Activated CD8-positive, alpha-beta T cell treated with anti-CD3 and anti-CD28 coated beads, Interleukin-2, amount 10 ng/mL, durations not matched to agents 7 days and 5 days (primary cell): Measurements from ENCODE around the gene HECTD1. TPM values are rescaled to one million over a fixed set of nuclear protein-coding genes. Genes with fewer than 3 reads are reported as not detected.
"Not testable (repeated sequence)": the region's sequence is repeated elsewhere in the genome, so short reads cannot be mapped to it uniquely, and the experiment has no call there.

Experiments
- ATAC-seq: fragments of 150-1000 bp; cut with Tn5 transposase; one replicate; pipeline ENCODE4 v1.10.0; 2021; ENCODE audit warnings: moderate library complexity
- CTCF ChIA-PET: fragments of 350-600 bp; sonication (Branson Sonifier 250); formaldehyde crosslinking; loops from one replicate; lab custom pipeline; 2021; ENCODE audit warnings: antibody characterized with exemption; lab: Charles Lee
- POLR2A ChIA-PET: fragments of 350-600 bp; sonication (Branson Sonifier 250); formaldehyde crosslinking; loops from one replicate; lab custom pipeline; 2021; ENCODE audit warnings: antibody characterized with exemption; lab: Charles Lee
- DNase-seq: peaks from one replicate; pipeline ENCODE4 v3.0.0-alpha.2; 2020
- H3K27ac Mint-ChIP-seq: one replicate; pipeline ENCODE4 v1.8.0; 2021; ENCODE audit warnings: mild to moderate bottlenecking, mixed read lengths
- H3K27me3 Mint-ChIP-seq: one replicate; pipeline ENCODE4 v1.8.0; 2021; ENCODE audit warnings: low read depth, mixed read lengths
- H3K36me3 Mint-ChIP-seq: one replicate; pipeline ENCODE4 v1.8.0; 2021; ENCODE audit warnings: low read depth, mixed read lengths
- H3K4me1 Mint-ChIP-seq: one replicate; pipeline ENCODE4 v1.8.0; 2021; ENCODE audit warnings: low read depth, mixed read lengths
- H3K4me3 Mint-ChIP-seq: one replicate; pipeline ENCODE4 v1.8.0; 2021; ENCODE audit warnings: mild to moderate bottlenecking, mixed read lengths
- H3K9me3 Mint-ChIP-seq: one replicate; pipeline ENCODE4 v1.8.0; 2022; ENCODE audit warnings: mixed read lengths; ENCODE audit not compliant: insufficient read depth
- total RNA-seq, 2 experiments: library from RNA; stranded (reverse); gene quantifications; one replicate each; pipeline ENCODE4 v1.2.3, GENCODE V29; 2021

HECTD1 gene
- total RNA-seq, 2 experiments from 2014 or later: 90.6 to 105 TPM

- H3K27ac Mint-ChIP-seq: peak overlapping the region; percentile 74
- H3K4me3 Mint-ChIP-seq: peak overlapping the region; percentile 82
- DNase-seq (no peak), ATAC-seq (no peak)
- no peaks in the 10 kb centered on the region for H3K9me3 Mint-ChIP-seq
- peaks cover 49% of the 10 kb centered on the region for H3K4me1 Mint-ChIP-seq
- H3K36me3 Mint-ChIP-seq: peaks cover 41% of the 10 kb centered on the region
- H3K27me3 Mint-ChIP-seq: no peaks in the 10 kb centered on the region
- CTCF ChIA-PET: interaction anchor here (0.6 to 1.5 kb wide), 3 partner anchors 16 to 215 kb away, joined by 3 read pairs; partner anchors contain the start of gene HEATR5A
- POLR2A ChIA-PET: interaction anchor here (0.6 to 3.3 kb wide), 7 partner anchors 31 to 215 kb away, joined by 3 to 20 read pairs (median 3); partner anchors contain the start of genes AP4S1, HEATR5A and STRN3
These were observed 1.7 kb downstream of the HECTD1 start for GRCh38 chr14:31205681-31206535.

- DNase-seq (no peak), ATAC-seq (no peak)
- CTCF ChIA-PET: interaction anchor here (0.8 to 1.5 kb wide), 2 partner anchors 15 to 216 kb away, joined by 3 read pairs; partner anchors contain the start of gene HEATR5A
- H3K27ac Mint-ChIP-seq: peak overlapping the region; percentile 28
- peak overlapping the region; percentile 82 for H3K4me3 Mint-ChIP-seq
- H3K4me1 Mint-ChIP-seq: peaks cover 49% of the 10 kb centered on the region
- POLR2A ChIA-PET: interaction anchor here (2.1 kb wide), 1 partner anchor 179 kb away, joined by 11 read pairs; the partner anchor contains the start of genes AP4S1 and STRN3
- no peaks in the 10 kb centered on the region for H3K9me3 Mint-ChIP-seq
- H3K27me3 Mint-ChIP-seq: no peaks in the 10 kb centered on the region
- H3K36me3 Mint-ChIP-seq: peaks cover 50% of the 10 kb centered on the region
These were observed 2.7 kb downstream of the HECTD1 start for GRCh38 chr14:31204593-31205534.

- POLR2A ChIA-PET, H3K4me3 Mint-ChIP-seq, H3K27me3 Mint-ChIP-seq, CTCF ChIA-PET, ATAC-seq, H3K9me3 Mint-ChIP-seq, H3K27ac Mint-ChIP-seq, DNase-seq: not testable (repeated sequence)
- H3K36me3 Mint-ChIP-seq: peaks cover 53% of the 10 kb centered on the region
- H3K4me1 Mint-ChIP-seq: peaks cover 46% of the 10 kb centered on the region
These were observed 3.5 kb downstream of the HECTD1 start for GRCh38 chr14:31203899-31204592.

GRCh38 chr14:31203414-31203742 is 4.2 kb downstream of the HECTD1 start:
- ATAC-seq: no peak
- H3K27ac Mint-ChIP-seq: no peak overlapping the region
- CTCF ChIA-PET: no interaction called here

GRCh38 chr14:31201111-31201510 is 6.5 kb downstream of the HECTD1 start:
- DNase-seq (no peak), ATAC-seq (no peak)
- H3K9me3 Mint-ChIP-seq: no peaks in the 10 kb centered on the region
- H3K36me3 Mint-ChIP-seq: peaks cover 60% of the 10 kb centered on the region
- H3K4me1 Mint-ChIP-seq: peaks cover 49% of the 10 kb centered on the region
- CTCF ChIA-PET: no interaction called here
- H3K27me3 Mint-ChIP-seq: no peaks in the 10 kb centered on the region
- H3K4me3 Mint-ChIP-seq: no peak overlapping the region
- no peak overlapping the region for H3K27ac Mint-ChIP-seq
- POLR2A ChIA-PET: no interaction called here

More at GRCh38 chr14:31203414-31203742, 4.2 kb downstream of the HECTD1 start:
- H3K4me3 Mint-ChIP-seq: no peak overlapping the region
- no peaks in the 10 kb centered on the region for H3K9me3 Mint-ChIP-seq
- peaks cover 42% of the 10 kb centered on the region for H3K4me1 Mint-ChIP-seq
- H3K27me3 Mint-ChIP-seq: no peaks in the 10 kb centered on the region
- DNase-seq: no peak
- POLR2A ChIA-PET: interaction anchor here (0.7 kb wide), 1 partner anchor 14 kb away, joined by 7 read pairs; no protein-coding TSS in a partner anchor
- H3K36me3 Mint-ChIP-seq: peaks cover 55% of the 10 kb centered on the region

GRCh38 chr14:31200702-31200990 is 6.9 kb downstream of the HECTD1 start:
- H3K4me1 Mint-ChIP-seq: peaks cover 48% of the 10 kb centered on the region
- ChIA-PET CTCF (no interaction called here), POLR2A (no interaction called here)
- no peaks in the 10 kb centered on the region for H3K9me3 Mint-ChIP-seq
- no peak overlapping the region for H3K27ac Mint-ChIP-seq
- H3K4me3 Mint-ChIP-seq: no peak overlapping the region
- DNase-seq (no peak), ATAC-seq (no peak)
- no peaks in the 10 kb centered on the region for H3K27me3 Mint-ChIP-seq
- peaks cover 57% of the 10 kb centered on the region for H3K36me3 Mint-ChIP-seq

GRCh38 chr14:31197671-31198070 is 9.9 kb downstream of the HECTD1 start:
- peaks cover 42% of the 10 kb centered on the region for H3K36me3 Mint-ChIP-seq
- CTCF ChIA-PET: interaction anchor here (1.0 kb wide), 1 partner anchor 10 kb away, joined by 3 read pairs; the partner anchor contains the start of gene HECTD1
- H3K9me3 Mint-ChIP-seq: no peaks in the 10 kb centered on the region
- H3K27ac Mint-ChIP-seq: peak overlapping the region; percentile 23
- ATAC-seq (no peak), DNase-seq (no peak)
- no peak overlapping the region for H3K4me3 Mint-ChIP-seq
- peaks cover 39% of the 10 kb centered on the region for H3K4me1 Mint-ChIP-seq
- POLR2A ChIA-PET: no interaction called here
- no peaks in the 10 kb centered on the region for H3K27me3 Mint-ChIP-seq

- POLR2A ChIA-PET: interaction anchor here (0.6 kb wide), 1 partner anchor 11 kb away, joined by 3 read pairs; the partner anchor contains the start of gene HECTD1
These were observed 10.6 kb downstream of the HECTD1 start for GRCh38 chr14:31196839-31197492.

GRCh38 chr14:31194661-31195060 is 12.9 kb downstream of the HECTD1 start:
- H3K4me1 Mint-ChIP-seq: peaks cover 23% of the 10 kb centered on the region
- CTCF ChIA-PET: interaction anchor here (1.1 kb wide), 1 partner anchor 148 kb away, joined by 3 read pairs; no protein-coding TSS in a partner anchor
- ATAC-seq (no peak), DNase-seq (no peak)
- no peaks in the 10 kb centered on the region for H3K9me3 Mint-ChIP-seq
- H3K4me3 Mint-ChIP-seq: no peak overlapping the region
- POLR2A ChIA-PET: no interaction called here
- H3K27ac Mint-ChIP-seq: no peak overlapping the region
- no peaks in the 10 kb centered on the region for H3K27me3 Mint-ChIP-seq
- peaks cover 31% of the 10 kb centered on the region for H3K36me3 Mint-ChIP-seq

More at GRCh38 chr14:31196839-31197492, 10.6 kb downstream of the HECTD1 start:
- CTCF ChIA-PET: no interaction called here
- DNase-seq (no peak), ATAC-seq (no peak)
- no peaks in the 10 kb centered on the region for H3K27me3 Mint-ChIP-seq
- H3K36me3 Mint-ChIP-seq: peaks cover 39% of the 10 kb centered on the region
- H3K4me3 Mint-ChIP-seq: no peak overlapping the region
- no peak overlapping the region for H3K27ac Mint-ChIP-seq
- no peaks in the 10 kb centered on the region for H3K9me3 Mint-ChIP-seq
- peaks cover 36% of the 10 kb centered on the region for H3K4me1 Mint-ChIP-seq

GRCh38 chr14:31194095-31194494 is 13.5 kb downstream of the HECTD1 start:
- Mint-ChIP-seq H3K27me3 (no peaks in the 10 kb centered on the region), H3K9me3 (no peaks in the 10 kb centered on the region), H3K36me3 (peaks cover 31% of the 10 kb centered on the region), H3K27ac (no peak overlapping the region), H3K4me1 (peaks cover 22% of the 10 kb centered on the region), H3K4me3 (no peak overlapping the region)
- DNase-seq (no peak), ATAC-seq (no peak)
- ChIA-PET POLR2A (no interaction called here), CTCF (no interaction called here)

- POLR2A ChIA-PET, H3K27me3 Mint-ChIP-seq, ATAC-seq, DNase-seq, CTCF ChIA-PET, H3K4me3 Mint-ChIP-seq, H3K27ac Mint-ChIP-seq, H3K9me3 Mint-ChIP-seq: not testable (repeated sequence)
- Mint-ChIP-seq H3K36me3 (peaks cover 28% of the 10 kb centered on the region), H3K4me1 (peaks cover 17% of the 10 kb centered on the region)
These were observed 15.0 kb downstream of the HECTD1 start for GRCh38 chr14:31192544-31192943.
